Neural progenitor cell (in vitro differentiated cells): ENCODE data around the gene SLC24A4.

Source experiments
- EZH2 ChIP-seq: fragments of 200-600 bp; sonication (generic); IDR thresholded peaks from 2 replicates; pipeline ENCODE4 v1.6.1; 2017; ENCODE audit warnings: antibody characterized with exemption, mild to moderate bottlenecking, moderate library complexity
- TF ChIP-seq, protein P1 (sequence below): fragments of 200-600 bp; sonication (generic); IDR thresholded peaks from 2 replicates; pipeline ENCODE4 v1.5.1; 2017; ENCODE audit warnings: antibody characterized with exemption, mild to moderate bottlenecking

DNA sequence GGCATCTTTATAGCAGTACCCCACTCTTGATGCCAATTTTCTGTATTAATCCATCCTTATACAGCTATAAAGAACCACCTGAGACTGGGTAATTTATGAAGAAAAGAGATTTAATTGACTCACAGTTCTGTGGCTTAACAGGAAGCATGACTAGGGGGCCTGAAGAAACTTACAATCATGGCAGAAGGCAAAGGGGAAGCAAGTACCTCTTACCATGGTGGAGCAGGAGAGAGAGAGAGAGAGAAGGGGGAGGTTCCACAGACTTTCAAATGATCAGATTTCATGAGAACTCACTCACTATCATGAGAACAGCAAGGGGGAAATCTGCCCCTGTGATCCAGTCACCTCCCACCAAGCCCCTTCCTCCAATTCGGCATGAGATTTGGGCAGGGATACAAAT lies 84.4 kb downstream of the SLC24A4 start:
- TF ChIP-seq, protein P1, sequence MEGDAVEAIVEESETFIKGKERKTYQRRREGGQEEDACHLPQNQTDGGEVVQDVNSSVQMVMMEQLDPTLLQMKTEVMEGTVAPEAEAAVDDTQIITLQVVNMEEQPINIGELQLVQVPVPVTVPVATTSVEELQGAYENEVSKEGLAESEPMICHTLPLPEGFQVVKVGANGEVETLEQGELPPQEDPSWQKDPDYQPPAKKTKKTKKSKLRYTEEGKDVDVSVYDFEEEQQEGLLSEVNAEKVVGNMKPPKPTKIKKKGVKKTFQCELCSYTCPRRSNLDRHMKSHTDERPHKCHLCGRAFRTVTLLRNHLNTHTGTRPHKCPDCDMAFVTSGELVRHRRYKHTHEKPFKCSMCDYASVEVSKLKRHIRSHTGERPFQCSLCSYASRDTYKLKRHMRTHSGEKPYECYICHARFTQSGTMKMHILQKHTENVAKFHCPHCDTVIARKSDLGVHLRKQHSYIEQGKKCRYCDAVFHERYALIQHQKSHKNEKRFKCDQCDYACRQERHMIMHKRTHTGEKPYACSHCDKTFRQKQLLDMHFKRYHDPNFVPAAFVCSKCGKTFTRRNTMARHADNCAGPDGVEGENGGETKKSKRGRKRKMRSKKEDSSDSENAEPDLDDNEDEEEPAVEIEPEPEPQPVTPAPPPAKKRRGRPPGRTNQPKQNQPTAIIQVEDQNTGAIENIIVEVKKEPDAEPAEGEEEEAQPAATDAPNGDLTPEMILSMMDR: no peak
- no peak for TF ChIP-seq EZH2
